ENCODE results near the gene USP6NL. TPM values are rescaled to one million over a fixed set of nuclear protein-coding genes. Genes with fewer than 3 reads are reported as not detected.

The USP6NL gene
- total RNA-seq, 1 donor from 2014 or later, result 0.70 TPM

- intact Hi-C loops (cut with micrococcal nuclease), result no loop called here
Measured at GRCh38 chr10:11555556-11555955, 55.9 kb downstream of the USP6NL start.

GRCh38 chr10:11553773-11554381, 57.6 kb downstream of the USP6NL start:
- intact Hi-C loops (cut with micrococcal nuclease), result no loop called here

GRCh38 chr10:11551916-11552602, 59.4 kb downstream of the USP6NL start:
- intact Hi-C loops (cut with micrococcal nuclease), result no loop called here

GRCh38 chr10:11551104-11551503, 60.3 kb downstream of the USP6NL start:
- intact Hi-C loops (cut with micrococcal nuclease), result no loop called here

GRCh38 chr10:11548768-11549099, 62.7 kb downstream of the USP6NL start:
- intact Hi-C loops (cut with micrococcal nuclease), result no loop called here

GRCh38 chr10:11548065-11548767, 63.2 kb downstream of the USP6NL start:
- intact Hi-C loops (cut with micrococcal nuclease), result no loop called here

GRCh38 chr10:11546581-11546980, 64.9 kb downstream of the USP6NL start:
- intact Hi-C loops (cut with micrococcal nuclease), result no loop called here

GRCh38 chr10:11541296-11541695, 70.2 kb downstream of the USP6NL start:
- intact Hi-C loops (cut with micrococcal nuclease), result no loop called here

GRCh38 chr10:11539191-11539868, 72.1 kb downstream of the USP6NL start:
- intact Hi-C loops (cut with micrococcal nuclease), result no loop called here

- intact Hi-C loops (cut with micrococcal nuclease), result no loop called here
Measured at GRCh38 chr10:11538834-11539190, 72.6 kb downstream of the USP6NL start.

GRCh38 chr10:11536228-11536627, 75.2 kb downstream of the USP6NL start:
- intact Hi-C loops (cut with micrococcal nuclease), result no loop called here

- intact Hi-C loops (cut with micrococcal nuclease), result no loop called here
Measured at GRCh38 chr10:11535346-11535959, 76.0 kb downstream of the USP6NL start.

GRCh38 chr10:11533328-11533781, 78.1 kb downstream of the USP6NL start:
- intact Hi-C loops (cut with micrococcal nuclease), result no loop called here

- intact Hi-C loops (cut with micrococcal nuclease), result no loop called here
Measured at GRCh38 chr10:11532306-11532705, 79.1 kb downstream of the USP6NL start.

GRCh38 chr10:11530806-11531205, 80.6 kb downstream of the USP6NL start:
- intact Hi-C loops (cut with micrococcal nuclease), result no loop called here

GRCh38 chr10:11529276-11529903, 82.1 kb downstream of the USP6NL start:
- intact Hi-C loops (cut with micrococcal nuclease), result no loop called here

GRCh38 chr10:11528286-11528685, 83.2 kb downstream of the USP6NL start:
- intact Hi-C loops (cut with micrococcal nuclease), result no loop called here

GRCh38 chr10:11527691-11528255, 83.7 kb downstream of the USP6NL start:
- intact Hi-C loops (cut with micrococcal nuclease), result no loop called here

- intact Hi-C loops (cut with micrococcal nuclease), result no loop called here
Measured at GRCh38 chr10:11527068-11527467, 84.4 kb downstream of the USP6NL start.

- intact Hi-C loops (cut with micrococcal nuclease), result no loop called here
Measured at GRCh38 chr10:11525503-11525902, 85.9 kb downstream of the USP6NL start.

- intact Hi-C loops (cut with micrococcal nuclease), result no loop called here
Measured at GRCh38 chr10:11522821-11523245, 88.6 kb downstream of the USP6NL start.
